ENCODE measurements around the gene BABAM1. TPM values are rescaled to one million over a fixed set of nuclear protein-coding genes. Genes with fewer than 3 reads are reported as not detected.

BABAM1 gene
- polyA plus RNA-seq, 3 donors: 96.7 to 113 (median 107) TPM

GRCh38 chr19:17296273-17296672 lies 29.0 kb downstream of the BABAM1 start:
- DNase-seq: no peak

- DNase-seq: no peak
These were observed 29.7 kb downstream of the BABAM1 start for GRCh38 chr19:17296976-17297375.

- no peak for DNase-seq
These were observed 33.9 kb downstream of the BABAM1 start for GRCh38 chr19:17300992-17301619.

GRCh38 chr19:17302391-17303166 lies 35.3 kb downstream of the BABAM1 start:
- no peak for DNase-seq

- DNase-seq: peak; percentile 95
These were observed 36.1 kb downstream of the BABAM1 start, which contains the start of gene ABHD8 for GRCh38 chr19:17303167-17303939. TSS of gene ABHD8 (minus strand) at chr19:17303425. CDS start at chr19:17301616, 1,809 bp downstream.

- no peak for DNase-seq
These were observed 36.7 kb downstream of the BABAM1 start for GRCh38 chr19:17303940-17304267.

- no peak for DNase-seq
These were observed 37.4 kb downstream of the BABAM1 start for GRCh38 chr19:17304386-17305215.

- no peak for DNase-seq
These were observed 37.9 kb downstream of the BABAM1 start for GRCh38 chr19:17305216-17305516.

GRCh38 chr19:17305517-17306284 lies 38.5 kb downstream of the BABAM1 start, which contains the start of gene MRPL34:
TSS of gene MRPL34 (plus strand) at chr19:17305872. CDS start at chr19:17305893, 21 bp downstream.
- DNase-seq: peak; percentile 98

GRCh38 chr19:17306285-17306714 lies 39.1 kb downstream of the BABAM1 start:
- no peak for DNase-seq

GRCh38 chr19:17307876-17308377 lies 40.7 kb downstream of the BABAM1 start:
- DNase-seq: no peak

GRCh38 chr19:17309198-17309964 lies 42.1 kb downstream of the BABAM1 start, which contains the start of gene DDA1:
TSS of gene DDA1 (plus strand) at chr19:17309563. CDS start at chr19:17309655, 92 bp downstream.
- DNase-seq: peak; percentile 100

GRCh38 chr19:17309965-17310461 lies 42.8 kb downstream of the BABAM1 start:
- DNase-seq: no peak

GRCh38 chr19:17311455-17312188 lies 44.4 kb downstream of the BABAM1 start:
- no peak for DNase-seq

GRCh38 chr19:17312189-17313113 lies 45.2 kb downstream of the BABAM1 start:
- DNase-seq: no peak

GRCh38 chr19:17314007-17314593 lies 46.9 kb downstream of the BABAM1 start:
- DNase-seq: no peak

- DNase-seq: no peak
These were observed 51.7 kb downstream of the BABAM1 start for GRCh38 chr19:17318966-17319365.

Data from renal pelvis (tissue), 4 donors.